ENCODE results near the gene ASPSCR1. TPM values are rescaled to one million over a fixed set of nuclear protein-coding genes. Genes with fewer than 3 reads are reported as not detected.
A peak's percentile ranks its signal among the peaks of the same experiment; 100 is the strongest.

ASPSCR1 gene
- total and polyA plus RNA-seq, 2 donors from 2014 or later, result 35.2 to 57.5 TPM

- intact Hi-C loops (cut with DNase I), result no loop called here
- Histone ChIP-seq H3K27me3 (ENCODE audit: control insufficient read depth, insufficient read depth, low read length) (no peaks in the 10 kb centered on the region), H3K9me3 (ENCODE audit: control insufficient read depth in 2 of 3, insufficient read depth in 1 of 3, low read length in 3 of 3) (no peaks in the 10 kb centered on the region), H3K4me1 (ENCODE audit: control insufficient read depth in 2 of 3, insufficient read depth in 2 of 3, low read depth in 1 of 3, low read length in 3 of 3) (peaks cover 0 to 19% (median 13%) of the 10 kb centered on the region in 3 donors), H3K36me3 (ENCODE audit: control insufficient read depth in 2 of 3, insufficient read depth in 3 of 3, low read length in 3 of 3) (no peaks in the 10 kb centered on the region), H3K4me3 (ENCODE audit: low read length in 3 of 3) (no peak overlapping the region), H3K9ac (ENCODE audit: low read length in 3 of 3) (no peak overlapping the region), H3K27ac (ENCODE audit: low read depth in 2 of 2, low read length in 2 of 2) (no peak overlapping the region)
- FAIRE-seq (no peak), DNase-seq (peak in 1 of 5 donors; percentile 69)
- no peak for TF ChIP-seq CTCF (IDR thresholded peaks at IDR 0.05; ENCODE audit: borderline replicate concordance, extremely low read depth, insufficient read depth)
These were observed 18.9 kb downstream of the ASPSCR1 start for GRCh38 chr17:81996232-81996756.

GRCh38 chr17:81996757-81997441 lies 19.5 kb downstream of the ASPSCR1 start:
- Histone ChIP-seq H3K9me3 (ENCODE audit: control insufficient read depth in 2 of 3, insufficient read depth in 1 of 3, low read length in 3 of 3) (no peaks in the 10 kb centered on the region), H3K27me3 (ENCODE audit: control insufficient read depth, insufficient read depth, low read length) (no peaks in the 10 kb centered on the region), H3K4me3 (ENCODE audit: low read length in 3 of 3) (no peak overlapping the region), H3K36me3 (ENCODE audit: control insufficient read depth in 2 of 3, insufficient read depth in 3 of 3, low read length in 3 of 3) (no peaks in the 10 kb centered on the region), H3K4me1 (ENCODE audit: control insufficient read depth in 2 of 3, insufficient read depth in 2 of 3, low read depth in 1 of 3, low read length in 3 of 3) (peaks cover 0 to 14% (median 8%) of the 10 kb centered on the region in 3 donors), H3K9ac (ENCODE audit: low read length in 3 of 3) (no peak overlapping the region), H3K27ac (ENCODE audit: low read depth in 2 of 2, low read length in 2 of 2) (no peak overlapping the region)
- peak in 2 of 5 donors; percentile 33 to 56 for DNase-seq
- FAIRE-seq, result no peak
- intact Hi-C loops (cut with DNase I), result no loop called here
- no peak for TF ChIP-seq CTCF (IDR thresholded peaks at IDR 0.05; ENCODE audit: borderline replicate concordance, extremely low read depth, insufficient read depth)

- no peak for FAIRE-seq
- Histone ChIP-seq H3K4me1 (ENCODE audit: control insufficient read depth in 2 of 3, insufficient read depth in 2 of 3, low read depth in 1 of 3, low read length in 3 of 3) (peaks cover 0 to 6% (median 0%) of the 10 kb centered on the region in 3 donors), H3K36me3 (ENCODE audit: control insufficient read depth in 2 of 3, insufficient read depth in 3 of 3, low read length in 3 of 3) (no peaks in the 10 kb centered on the region), H3K9ac (ENCODE audit: low read length in 3 of 3) (no peak overlapping the region), H3K27ac (ENCODE audit: low read depth in 2 of 2, low read length in 2 of 2) (no peak overlapping the region), H3K9me3 (ENCODE audit: control insufficient read depth in 2 of 3, insufficient read depth in 1 of 3, low read length in 3 of 3) (no peaks in the 10 kb centered on the region), H3K4me3 (ENCODE audit: low read length in 3 of 3) (no peak overlapping the region), H3K27me3 (ENCODE audit: control insufficient read depth, insufficient read depth, low read length) (no peaks in the 10 kb centered on the region)
- intact Hi-C loops (cut with DNase I), result no loop called here
- no peak for TF ChIP-seq CTCF (IDR thresholded peaks at IDR 0.05; ENCODE audit: borderline replicate concordance, extremely low read depth, insufficient read depth)
- no peak for DNase-seq
These were observed 20.8 kb downstream of the ASPSCR1 start for GRCh38 chr17:81998212-81998611.

All from kidney (tissue), 14 donors.